K562 (cell line): Measurements from ENCODE around the gene PPM1G. TPM values are rescaled to one million over a fixed set of nuclear protein-coding genes. Genes with fewer than 3 reads are reported as not detected.
A peak's percentile ranks its signal among the peaks of the same experiment; 100 is the strongest.

ENCODE experiments used
- FOXJ3 ChIP-seq: sonication (generic); formaldehyde crosslinking; IDR thresholded peaks from 2 replicates; pipeline ENCODE4 v1.4.0; 2020; ENCODE audit warnings: mild to moderate bottlenecking, missing genetic modification reagents
- NFRKB ChIP-seq: fragments of 450-650 bp; IDR thresholded peaks from 2 replicates; pipeline ENCODE4 v1.6.1; 2016; ENCODE audit warnings: low read depth
- SRSF1 ChIP-seq: fragments of 200-400 bp; formaldehyde crosslinking; IDR thresholded peaks from 2 replicates; pipeline ENCODE4 v1.6.1; 2017; ENCODE audit warnings: mild to moderate bottlenecking, low read depth, low read length, moderate library complexity
- TAF1 ChIP-seq: IDR thresholded peaks from 2 replicates; pipeline ENCODE4 v1.6.1; 2011; ENCODE audit warnings: mild to moderate bottlenecking, low read length, moderate library complexity; ENCODE audit not compliant: insufficient read depth, control insufficient read depth, severe bottlenecking; ENCODE audit errors: extremely low read depth
- TFAM ChIP-seq: fragments of 250-450 bp; sonication (Bioruptor Pico); conservative IDR thresholded peaks from 2 replicates; pipeline ENCODE4 v1.5.0; 2021; ENCODE audit warnings: mild to moderate bottlenecking, moderate library complexity
- TRIM24 ChIP-seq, 2 experiments: fragments of 450-650 bp; IDR thresholded peaks; 2 replicates each; pipeline ENCODE4 v1.6.1; 2016
- ZNF398 ChIP-seq: fragments of 250-450 bp; sonication (Bioruptor Pico); IDR thresholded peaks from 2 replicates; pipeline ENCODE4 v1.8.0; 2021; ENCODE audit warnings: moderate library complexity, mild to moderate bottlenecking, inconsistent platforms
- ZNF785 ChIP-seq: fragments of 250-450 bp; sonication (Bioruptor Pico); IDR thresholded peaks from 2 replicates; pipeline ENCODE4 v1.4.0; 2020; ENCODE audit warnings: mild to moderate bottlenecking
- polyA plus RNA-seq, 8 experiments: library from polyadenylated mRNA; depleted of rRNA in 4 of 8; stranded (reverse) in 5 of 8; unstranded in 3 of 8; fragments of >200 nt; fragmentation: Nextera tagmentation in 2 of 8; fragmentation: Illumina TruSeq in 1 of 8; extraction: Ambion mirVana in 2 of 8; extraction: Trizol in 1 of 8; gene quantifications; 2 replicates each; pipeline versions ENCODE4 v1.2.1 to v1.2.3, GENCODE V29; 2011 to 2014; ENCODE audit warnings: inconsistent platforms in 1 of 8, missing spikeins in 1 of 8
- total RNA-seq, 7 experiments: library from RNA; depleted of rRNA in 6 of 7; stranded (reverse); fragments of >200 nt in 6 of 7; fragmentation: Illumina TruSeq in 2 of 7; extraction: Trizol in 2 of 7; gene quantifications; 2 replicates each; pipeline versions ENCODE4 v1.2.1 to v1.2.3, GENCODE V29; 2011 to 2021; ENCODE audit warnings: low replicate concordance in 1 of 7
- TF ChIP-seq, protein P1 (sequence below): sonication (generic); formaldehyde crosslinking; IDR thresholded peaks from 2 replicates; pipeline ENCODE4 v1.8.0; 2022; ENCODE audit warnings: mild to moderate bottlenecking, missing genetic modification reagents, borderline replicate concordance
- TF ChIP-seq, protein P2 (sequence below): fragments of 450-650 bp; formaldehyde crosslinking; IDR thresholded peaks from 2 replicates; pipeline ENCODE4 v1.4.0; 2020; ENCODE audit warnings: mild to moderate bottlenecking, moderate library complexity
- TF ChIP-seq, protein P3 (sequence below), 2 experiments: fragments of 450-650 bp in 1 of 2; sonication (generic) in 1 of 2; formaldehyde crosslinking in 1 of 2; IDR thresholded peaks in 1 of 2; conservative IDR thresholded peaks in 1 of 2; 2 replicates each; pipeline versions ENCODE4 v1.6.1 to v1.8.1; 2016 to 2023; ENCODE audit warnings: mild to moderate bottlenecking in 2 of 2, moderate library complexity in 2 of 2, inconsistent platforms in 1 of 2, missing genetic modification reagents in 1 of 2
- TF ChIP-seq, protein P4 (sequence below): fragments of 250-450 bp; sonication (Bioruptor Pico); IDR thresholded peaks from 2 replicates; pipeline ENCODE4 v1.5.0; 2021; ENCODE audit warnings: mild to moderate bottlenecking, moderate library complexity
- TF ChIP-seq, protein P5 (sequence below): sonication (generic); formaldehyde crosslinking; IDR thresholded peaks from 2 replicates; pipeline ENCODE4 v1.8.0; 2022; ENCODE audit warnings: missing genetic modification reagents, mild to moderate bottlenecking, borderline replicate concordance

Gene PPM1G
- total and polyA plus RNA-seq, 9 of the 15 experiments (the other 6 are each of a cell fraction or from before 2014, with no cell fraction given) = 61.7 to 230 (median 153) TPM

- TF ChIP-seq FOXJ3 (CRISPR knock-in tag) = no peak
- TF ChIP-seq, protein P1, sequence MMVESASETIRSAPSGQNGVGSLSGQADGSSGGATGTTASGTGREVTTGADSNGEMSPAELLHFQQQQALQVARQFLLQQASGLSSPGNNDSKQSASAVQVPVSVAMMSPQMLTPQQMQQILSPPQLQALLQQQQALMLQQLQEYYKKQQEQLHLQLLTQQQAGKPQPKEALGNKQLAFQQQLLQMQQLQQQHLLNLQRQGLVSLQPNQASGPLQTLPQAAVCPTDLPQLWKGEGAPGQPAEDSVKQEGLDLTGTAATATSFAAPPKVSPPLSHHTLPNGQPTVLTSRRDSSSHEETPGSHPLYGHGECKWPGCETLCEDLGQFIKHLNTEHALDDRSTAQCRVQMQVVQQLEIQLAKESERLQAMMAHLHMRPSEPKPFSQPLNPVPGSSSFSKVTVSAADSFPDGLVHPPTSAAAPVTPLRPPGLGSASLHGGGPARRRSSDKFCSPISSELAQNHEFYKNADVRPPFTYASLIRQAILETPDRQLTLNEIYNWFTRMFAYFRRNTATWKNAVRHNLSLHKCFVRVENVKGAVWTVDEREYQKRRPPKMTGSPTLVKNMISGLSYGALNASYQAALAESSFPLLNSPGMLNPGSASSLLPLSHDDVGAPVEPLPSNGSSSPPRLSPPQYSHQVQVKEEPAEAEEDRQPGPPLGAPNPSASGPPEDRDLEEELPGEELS (CRISPR knock-in tag) = peak; percentile 32; the same call in 1 of the 2 replicates
- TF ChIP-seq, protein P2, sequence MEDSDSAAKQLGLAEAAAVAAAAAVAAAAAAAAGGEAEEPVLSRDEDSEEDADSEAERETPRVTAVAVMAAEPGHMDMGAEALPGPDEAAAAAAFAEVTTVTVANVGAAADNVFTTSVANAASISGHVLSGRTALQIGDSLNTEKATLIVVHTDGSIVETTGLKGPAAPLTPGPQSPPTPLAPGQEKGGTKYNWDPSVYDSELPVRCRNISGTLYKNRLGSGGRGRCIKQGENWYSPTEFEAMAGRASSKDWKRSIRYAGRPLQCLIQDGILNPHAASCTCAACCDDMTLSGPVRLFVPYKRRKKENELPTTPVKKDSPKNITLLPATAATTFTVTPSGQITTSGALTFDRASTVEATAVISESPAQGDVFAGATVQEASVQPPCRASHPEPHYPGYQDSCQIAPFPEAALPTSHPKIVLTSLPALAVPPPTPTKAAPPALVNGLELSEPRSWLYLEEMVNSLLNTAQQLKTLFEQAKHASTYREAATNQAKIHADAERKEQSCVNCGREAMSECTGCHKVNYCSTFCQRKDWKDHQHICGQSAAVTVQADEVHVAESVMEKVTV (CRISPR knock-in tag) = no peak
- no peak for TF ChIP-seq SRSF1
- no peak for TF ChIP-seq ZNF398 (CRISPR knock-in tag)
- no peak for TF ChIP-seq TFAM (CRISPR knock-in tag)
- TF ChIP-seq TRIM24 (IDR thresholded peaks at IDR 0.05) = peak in 1 of 2 experiments; percentile 39; a peak in 1 of 4 replicates
- peak; percentile 91 for TF ChIP-seq NFRKB
- TF ChIP-seq ZNF785 (CRISPR knock-in tag) = no peak
- TF ChIP-seq, protein P3, sequence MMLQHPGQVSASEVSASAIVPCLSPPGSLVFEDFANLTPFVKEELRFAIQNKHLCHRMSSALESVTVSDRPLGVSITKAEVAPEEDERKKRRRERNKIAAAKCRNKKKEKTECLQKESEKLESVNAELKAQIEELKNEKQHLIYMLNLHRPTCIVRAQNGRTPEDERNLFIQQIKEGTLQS (IDR thresholded peaks at IDR 0.05) = peak; percentile 86
- TF ChIP-seq, protein P3 (CRISPR knock-in tag; conservative IDR thresholded peaks at IDR 0.05) = no peak
- TF ChIP-seq, protein P4, sequence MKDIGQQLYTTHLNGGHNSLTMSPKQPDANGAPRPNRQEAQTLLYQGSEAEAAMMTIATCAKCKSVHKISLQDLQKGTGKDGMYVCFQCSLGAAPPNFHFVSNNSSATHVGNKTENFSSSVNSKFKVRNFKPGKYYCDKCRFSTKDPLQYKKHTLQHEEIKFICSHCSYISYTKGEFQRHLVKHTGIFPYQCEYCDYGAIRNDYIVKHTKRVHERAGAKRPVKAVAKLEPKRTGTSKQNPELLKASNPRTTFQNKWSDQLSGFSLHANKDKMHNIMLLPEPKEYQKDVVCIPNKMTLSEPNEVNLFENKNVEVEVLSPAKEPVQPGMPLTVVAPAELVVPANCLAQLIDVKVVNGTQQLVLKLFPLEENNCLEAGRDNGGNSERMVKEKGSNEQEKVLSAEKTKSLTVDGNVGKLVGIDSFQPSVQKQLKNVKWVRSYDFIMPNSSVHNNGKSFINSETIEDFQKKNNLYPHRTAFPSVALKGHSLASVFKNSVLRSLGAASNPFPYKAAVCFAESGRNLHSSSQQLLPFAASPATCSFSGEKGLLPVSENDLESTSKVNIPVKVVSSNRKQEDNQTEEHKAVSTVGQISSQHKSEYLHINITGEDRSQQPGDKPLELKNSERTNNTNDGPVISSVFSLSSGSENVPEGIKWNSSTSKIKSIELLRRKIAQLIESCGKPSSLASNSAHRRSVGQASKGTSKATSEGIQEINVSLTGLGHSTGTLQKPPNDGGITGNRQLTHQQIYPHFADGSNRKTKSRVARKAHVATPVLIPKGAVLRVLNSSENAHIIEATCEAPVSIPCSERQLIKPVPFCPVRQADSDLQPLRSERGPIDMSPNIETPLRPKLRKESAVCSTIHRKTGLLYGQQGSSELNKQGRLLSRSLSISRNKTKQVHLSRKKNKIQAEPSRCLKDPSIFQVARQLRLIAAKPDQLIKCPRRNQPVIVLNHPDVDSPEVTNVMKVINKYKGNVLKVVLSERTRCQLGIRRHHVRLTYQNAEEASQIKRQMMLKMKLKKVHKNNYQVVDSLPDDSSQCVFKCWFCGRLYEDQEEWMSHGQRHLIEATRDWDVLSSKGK (CRISPR knock-in tag) = no peak
- TF ChIP-seq TAF1 = peak; percentile 36
- TF ChIP-seq, protein P5, sequence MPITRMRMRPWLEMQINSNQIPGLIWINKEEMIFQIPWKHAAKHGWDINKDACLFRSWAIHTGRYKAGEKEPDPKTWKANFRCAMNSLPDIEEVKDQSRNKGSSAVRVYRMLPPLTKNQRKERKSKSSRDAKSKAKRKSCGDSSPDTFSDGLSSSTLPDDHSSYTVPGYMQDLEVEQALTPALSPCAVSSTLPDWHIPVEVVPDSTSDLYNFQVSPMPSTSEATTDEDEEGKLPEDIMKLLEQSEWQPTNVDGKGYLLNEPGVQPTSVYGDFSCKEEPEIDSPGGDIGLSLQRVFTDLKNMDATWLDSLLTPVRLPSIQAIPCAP (CRISPR knock-in tag) = no peak
Observed at GRCh38 chr2:27356382-27357181, 52.8 kb downstream of the PPM1G start, which contains the start of gene GTF3C2 (continued).
